HFF-Myc (cell line): ENCODE results near the gene ZIC5.

ENCODE experiments used
- DNase-seq: peaks from one replicate; pipeline ENCODE4 v3.0.0-alpha.2; 2011; ENCODE audit warnings: low read depth; ENCODE audit errors: extremely low read depth
- H3K4me3 ChIP-seq: replicated peaks from 2 replicates; pipeline ENCODE4 v1.5.1; 2011; ENCODE audit warnings: low read depth, mild to moderate bottlenecking, control low read depth, low read length
- TF ChIP-seq, protein P1 (sequence below): IDR thresholded peaks from 2 replicates; pipeline ENCODE4 v1.5.1; 2012; ENCODE audit warnings: mild to moderate bottlenecking, low read depth, low read length, control low read depth; ENCODE audit errors: missing control alignments

The ZIC5 gene

GRCh38 chr13:99977912-99978798 lies 6.6 kb upstream of the ZIC5 start:
- H3K4me3 ChIP-seq, result no peak overlapping the region
- TF ChIP-seq, protein P1, sequence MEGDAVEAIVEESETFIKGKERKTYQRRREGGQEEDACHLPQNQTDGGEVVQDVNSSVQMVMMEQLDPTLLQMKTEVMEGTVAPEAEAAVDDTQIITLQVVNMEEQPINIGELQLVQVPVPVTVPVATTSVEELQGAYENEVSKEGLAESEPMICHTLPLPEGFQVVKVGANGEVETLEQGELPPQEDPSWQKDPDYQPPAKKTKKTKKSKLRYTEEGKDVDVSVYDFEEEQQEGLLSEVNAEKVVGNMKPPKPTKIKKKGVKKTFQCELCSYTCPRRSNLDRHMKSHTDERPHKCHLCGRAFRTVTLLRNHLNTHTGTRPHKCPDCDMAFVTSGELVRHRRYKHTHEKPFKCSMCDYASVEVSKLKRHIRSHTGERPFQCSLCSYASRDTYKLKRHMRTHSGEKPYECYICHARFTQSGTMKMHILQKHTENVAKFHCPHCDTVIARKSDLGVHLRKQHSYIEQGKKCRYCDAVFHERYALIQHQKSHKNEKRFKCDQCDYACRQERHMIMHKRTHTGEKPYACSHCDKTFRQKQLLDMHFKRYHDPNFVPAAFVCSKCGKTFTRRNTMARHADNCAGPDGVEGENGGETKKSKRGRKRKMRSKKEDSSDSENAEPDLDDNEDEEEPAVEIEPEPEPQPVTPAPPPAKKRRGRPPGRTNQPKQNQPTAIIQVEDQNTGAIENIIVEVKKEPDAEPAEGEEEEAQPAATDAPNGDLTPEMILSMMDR, result no peak
- no peak for DNase-seq

- TF ChIP-seq, protein P1, result no peak
- no peak overlapping the region for H3K4me3 ChIP-seq
- no peak for DNase-seq
Measured at GRCh38 chr13:99977334-99977911, 5.9 kb upstream of the ZIC5 start.

GRCh38 chr13:99976575-99976974 lies 5.0 kb upstream of the ZIC5 start:
- no peak overlapping the region for H3K4me3 ChIP-seq
- DNase-seq, result no peak
- TF ChIP-seq, protein P1, result no peak

DNA sequence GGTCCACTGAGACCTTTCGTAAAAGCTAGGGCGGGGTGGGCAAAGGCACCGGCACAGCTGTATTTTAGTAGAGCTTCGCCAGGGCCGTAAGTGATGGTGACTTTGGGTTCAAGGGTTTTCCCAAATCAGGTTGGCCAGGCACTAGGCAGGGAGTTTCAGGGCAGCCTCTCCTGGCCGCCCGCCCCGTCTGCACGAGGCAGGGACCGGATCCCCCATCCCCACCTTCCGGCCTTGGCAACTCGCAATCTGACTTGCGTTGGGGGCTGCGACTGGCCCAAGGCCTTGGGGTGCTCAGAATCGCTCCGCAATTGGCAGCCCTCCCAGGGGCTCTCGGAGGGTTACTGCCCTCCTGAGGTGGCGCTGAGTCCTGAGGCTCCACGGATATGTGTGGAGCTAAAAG lies 4.1 kb upstream of the ZIC5 start:
- DNase-seq, result no peak
- TF ChIP-seq, protein P1, result no peak
- H3K4me3 ChIP-seq, result no peak overlapping the region

DNA sequence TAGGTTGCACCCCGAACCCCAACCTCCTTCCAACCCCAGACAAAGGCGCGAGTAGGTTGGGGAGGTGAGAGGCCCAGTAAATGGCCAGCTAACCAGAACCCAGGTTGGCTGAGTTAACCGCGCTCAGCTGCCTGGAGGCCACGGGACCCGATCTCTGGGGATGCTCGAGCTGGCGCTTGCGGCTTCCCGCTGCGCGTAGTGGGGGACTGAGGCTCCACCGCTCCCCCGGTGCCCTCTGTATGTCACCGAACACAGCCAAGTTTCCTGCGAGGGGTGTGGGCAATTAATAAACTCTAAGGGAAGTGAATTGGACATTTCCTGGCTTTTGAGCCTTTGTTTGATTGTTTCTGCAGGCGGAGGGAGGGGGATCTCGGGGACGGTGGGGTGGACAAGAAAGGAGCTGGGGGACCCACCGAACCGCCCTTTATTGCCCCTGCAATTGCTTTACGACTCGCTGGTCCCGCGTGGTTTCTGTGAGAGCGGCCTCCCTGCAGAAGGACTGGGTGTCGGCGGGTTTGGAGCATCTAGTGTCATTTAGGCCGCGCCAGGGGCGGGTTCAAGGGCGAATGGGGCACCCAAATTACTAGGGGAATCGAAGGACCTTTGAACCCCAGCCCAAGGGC lies 3.5 kb upstream of the ZIC5 start:
- DNase-seq, result no peak
- TF ChIP-seq, protein P1, result no peak
- H3K4me3 ChIP-seq, result no peak overlapping the region

- TF ChIP-seq, protein P1, result no peak
- no peak for DNase-seq
- H3K4me3 ChIP-seq, result no peak overlapping the region
Measured at GRCh38 chr13:99974296-99974938, 2.9 kb upstream of the ZIC5 start.
